GM19023 (cell line): ENCODE measurements around the gene FGF21.

Source experiments
- ATAC-seq: cut with Tn5 transposase; IDR thresholded peaks from one replicate; pipeline ENCODE4 v1.9.1; 2021; ENCODE audit warnings: mild to moderate bottlenecking, moderate library complexity; ENCODE audit not compliant: unreplicated experiment

The FGF21 gene

DNA sequence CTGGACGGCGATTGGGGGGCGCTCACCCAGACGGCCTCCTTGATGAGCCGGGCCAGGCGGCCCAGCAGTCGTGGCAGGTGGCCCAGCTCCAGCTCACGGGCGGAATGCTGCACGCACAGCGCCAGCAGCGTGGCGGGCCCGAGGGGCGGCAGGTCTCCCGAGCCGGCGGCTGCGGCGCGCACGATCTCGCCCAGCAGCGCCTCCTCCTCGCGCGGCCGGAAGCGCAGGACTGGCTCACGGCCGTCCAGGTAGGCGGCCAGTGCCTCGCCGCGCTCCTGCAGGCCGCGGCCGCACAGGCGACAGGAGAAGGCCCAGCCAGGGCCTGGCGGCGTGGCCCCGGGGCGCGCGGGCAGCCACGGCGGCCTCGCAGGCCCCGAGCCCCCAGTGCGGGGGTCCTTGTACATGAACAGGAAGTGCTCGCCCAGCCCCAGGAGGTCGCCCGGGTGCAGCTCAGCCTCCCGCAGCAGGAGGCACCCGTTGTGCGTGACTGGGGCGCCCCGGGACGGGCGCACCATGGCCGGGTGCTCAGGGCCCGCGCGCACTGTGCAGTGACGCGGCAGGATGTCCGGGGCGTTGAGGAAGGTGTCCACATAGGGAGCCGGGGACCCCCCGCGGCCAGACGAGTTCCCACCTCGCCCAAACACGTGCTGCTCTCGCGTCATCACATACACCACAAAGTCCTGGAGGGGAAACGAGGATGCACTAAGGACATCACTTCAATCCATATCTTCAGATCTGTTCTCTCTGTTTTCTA is 26.2 kb upstream of the FGF21 start:
- no peak for ATAC-seq

GRCh38 chr19:48731452-48731851 is 23.9 kb upstream of the FGF21 start:
- no peak for ATAC-seq

DNA sequence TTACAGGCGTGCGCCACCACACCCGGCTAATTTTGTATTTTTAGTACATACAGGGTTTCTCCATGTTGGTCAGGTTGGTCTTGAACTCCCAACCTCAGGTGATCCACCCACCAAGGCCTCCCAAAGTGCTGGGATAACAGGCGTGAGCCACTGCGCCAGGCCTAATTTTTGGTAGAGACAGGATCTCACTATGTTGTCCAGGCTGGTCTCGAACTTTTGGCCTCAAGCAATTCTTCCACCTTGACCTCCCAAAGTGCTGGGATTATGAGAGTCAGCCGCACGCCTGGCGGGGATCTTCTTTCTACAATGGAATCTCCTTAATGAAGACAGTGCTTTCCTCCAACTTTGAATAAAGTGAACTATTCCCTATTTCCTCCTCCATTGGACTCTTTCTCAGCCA is 20.7 kb upstream of the FGF21 start:
- ATAC-seq: no peak

DNA sequence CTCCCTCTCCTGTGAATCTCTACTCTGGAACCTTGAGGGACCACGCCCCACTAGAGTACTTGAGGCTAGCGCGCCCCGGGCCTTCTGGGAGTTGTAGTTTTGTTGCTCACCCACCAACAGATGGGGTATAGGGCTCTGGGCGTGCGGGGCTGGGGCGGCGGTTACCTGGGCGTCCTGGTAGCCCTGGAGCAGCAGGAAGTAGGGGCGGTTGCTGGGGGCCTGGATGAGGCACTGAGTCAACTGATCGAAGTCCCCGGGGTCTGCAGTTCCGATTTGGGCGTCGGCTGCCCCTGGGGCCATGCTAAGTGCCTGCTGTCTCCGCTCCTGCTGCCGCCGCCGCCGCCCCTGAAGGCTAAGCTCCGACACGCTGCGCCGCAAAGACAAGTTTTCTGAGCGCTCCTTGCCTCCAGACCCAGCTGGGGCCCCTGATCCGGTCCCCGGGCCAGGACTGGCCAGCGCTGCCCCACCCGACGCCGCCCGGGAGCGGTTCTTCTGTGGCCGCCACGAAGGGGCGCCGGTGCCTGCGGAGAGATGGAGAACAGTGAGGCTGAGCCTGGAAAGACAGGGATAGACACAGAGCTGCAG is 20.2 kb upstream of the FGF21 start:
- no peak for ATAC-seq

DNA sequence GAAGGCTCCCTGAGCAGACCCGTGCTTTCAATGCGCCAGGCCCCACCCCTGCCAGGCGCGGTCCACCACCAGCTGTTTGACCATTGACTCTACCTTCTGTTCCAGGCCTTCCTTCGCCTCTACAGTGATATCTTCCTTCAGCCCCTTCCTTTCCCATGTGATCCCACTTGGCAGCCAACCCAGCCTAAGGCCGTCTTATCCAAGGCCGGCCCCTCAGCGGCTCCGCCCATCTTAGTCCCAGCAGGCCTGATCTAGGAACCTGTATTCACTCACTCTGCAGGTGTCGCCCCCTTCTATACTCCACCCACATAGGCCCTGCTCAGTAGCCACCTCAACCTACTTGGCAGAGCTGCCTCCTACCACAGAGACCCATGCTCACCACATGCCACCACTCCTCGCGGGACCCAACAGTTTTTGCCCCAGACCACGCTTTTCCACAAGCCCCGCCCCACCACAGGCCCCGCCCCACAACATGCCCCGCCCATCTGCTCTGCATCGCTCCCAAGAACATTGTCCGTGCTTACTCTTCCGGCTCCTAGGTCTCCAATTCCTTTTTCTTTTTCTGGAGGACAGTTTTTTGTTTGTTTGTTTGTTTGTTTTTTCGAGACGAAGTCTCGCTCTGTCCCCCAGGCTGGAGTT is 17.8 kb upstream of the FGF21 start:
- no peak for ATAC-seq

DNA sequence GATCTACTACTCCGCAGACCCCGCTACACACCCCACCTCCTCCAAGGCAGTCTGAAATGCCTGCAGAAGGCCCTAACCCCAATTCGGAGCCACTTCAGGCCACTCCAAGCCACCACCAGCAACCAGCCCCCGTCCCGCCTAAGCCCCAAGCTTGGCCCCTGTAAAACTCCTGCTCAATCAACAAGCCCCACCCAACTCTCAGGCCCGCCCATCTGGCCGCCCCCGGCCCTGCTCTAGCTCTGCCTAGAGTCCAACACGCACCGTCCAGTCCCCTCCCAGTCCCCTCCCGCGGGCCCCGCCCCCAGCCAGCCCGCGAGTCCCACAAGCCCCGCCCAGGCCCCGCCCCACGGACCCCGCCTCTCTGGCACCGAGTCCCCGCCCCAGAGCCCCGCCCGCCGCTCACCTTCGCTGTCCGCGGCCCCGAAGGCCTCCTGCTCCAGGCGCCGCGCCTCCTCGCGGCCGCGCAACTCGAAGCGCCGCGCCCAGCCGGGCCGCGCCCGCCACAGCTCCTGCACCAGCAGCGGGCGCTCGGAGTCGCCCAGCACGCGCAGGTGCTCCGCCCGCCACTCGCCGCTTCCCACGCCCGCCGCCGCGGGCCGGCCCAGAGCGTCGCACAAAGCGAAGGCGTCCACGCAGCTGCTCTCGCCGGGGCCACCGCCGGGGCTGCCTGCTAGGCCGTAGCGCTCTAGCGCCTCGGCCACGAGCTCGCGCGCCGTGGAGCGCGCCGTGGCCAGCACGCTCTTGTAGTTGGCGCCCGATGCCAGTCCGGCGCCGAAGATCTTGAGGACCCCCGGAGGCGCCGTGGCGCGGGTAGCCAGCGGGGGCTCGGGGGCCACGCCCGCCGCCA is 16.5 kb upstream of the FGF21 start:
- ATAC-seq: peak; percentile 82

GRCh38 chr19:48739404-48740163 is 15.7 kb upstream of the FGF21 start:
- no peak for ATAC-seq

DNA sequence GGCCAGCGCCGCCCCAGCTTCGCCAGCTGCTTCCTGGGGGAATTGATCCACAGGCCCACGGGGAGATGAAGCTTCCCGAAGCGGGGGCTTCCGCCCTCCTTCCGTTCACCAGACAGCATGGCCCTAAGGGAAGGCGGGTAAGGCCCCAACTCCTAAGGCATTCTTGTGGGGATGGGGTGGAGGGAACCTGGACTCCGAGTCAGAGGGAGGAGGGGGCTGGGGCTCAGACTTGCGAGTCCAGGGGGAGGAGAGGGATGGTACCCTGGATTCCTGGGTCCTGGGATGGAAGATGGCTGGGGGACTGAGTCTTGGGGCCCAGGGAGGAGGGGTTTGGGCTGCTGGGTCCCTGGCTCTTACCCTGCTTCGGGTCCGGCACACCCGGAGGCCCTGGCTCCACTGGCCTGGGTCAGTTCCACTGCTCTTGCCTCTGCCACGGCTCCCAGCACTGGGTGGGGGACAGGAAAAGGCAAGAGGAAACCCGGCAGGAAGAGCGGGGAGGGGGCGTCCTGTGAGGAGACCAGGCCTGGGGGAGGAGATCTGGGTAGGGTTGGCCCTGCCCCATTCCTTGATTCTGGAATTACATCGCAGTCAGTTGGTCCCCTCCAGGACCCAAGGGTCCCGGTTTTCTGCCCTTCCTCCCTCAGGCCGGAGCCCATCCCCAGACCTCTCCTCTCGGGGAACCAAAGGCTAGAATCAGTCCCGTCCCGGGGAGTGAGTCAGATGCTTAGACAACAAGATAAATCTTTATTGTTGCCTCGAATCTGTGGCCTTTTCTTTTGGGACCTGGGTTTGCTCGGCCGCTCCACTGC is 15.0 kb upstream of the FGF21 start, which contains the start of gene RASIP1:
TSS of gene RASIP1 (minus strand) at position 447 of the 809 bp plus-strand sequence. CDS start at position 119, 328 bp downstream.
- ATAC-seq: no peak

DNA sequence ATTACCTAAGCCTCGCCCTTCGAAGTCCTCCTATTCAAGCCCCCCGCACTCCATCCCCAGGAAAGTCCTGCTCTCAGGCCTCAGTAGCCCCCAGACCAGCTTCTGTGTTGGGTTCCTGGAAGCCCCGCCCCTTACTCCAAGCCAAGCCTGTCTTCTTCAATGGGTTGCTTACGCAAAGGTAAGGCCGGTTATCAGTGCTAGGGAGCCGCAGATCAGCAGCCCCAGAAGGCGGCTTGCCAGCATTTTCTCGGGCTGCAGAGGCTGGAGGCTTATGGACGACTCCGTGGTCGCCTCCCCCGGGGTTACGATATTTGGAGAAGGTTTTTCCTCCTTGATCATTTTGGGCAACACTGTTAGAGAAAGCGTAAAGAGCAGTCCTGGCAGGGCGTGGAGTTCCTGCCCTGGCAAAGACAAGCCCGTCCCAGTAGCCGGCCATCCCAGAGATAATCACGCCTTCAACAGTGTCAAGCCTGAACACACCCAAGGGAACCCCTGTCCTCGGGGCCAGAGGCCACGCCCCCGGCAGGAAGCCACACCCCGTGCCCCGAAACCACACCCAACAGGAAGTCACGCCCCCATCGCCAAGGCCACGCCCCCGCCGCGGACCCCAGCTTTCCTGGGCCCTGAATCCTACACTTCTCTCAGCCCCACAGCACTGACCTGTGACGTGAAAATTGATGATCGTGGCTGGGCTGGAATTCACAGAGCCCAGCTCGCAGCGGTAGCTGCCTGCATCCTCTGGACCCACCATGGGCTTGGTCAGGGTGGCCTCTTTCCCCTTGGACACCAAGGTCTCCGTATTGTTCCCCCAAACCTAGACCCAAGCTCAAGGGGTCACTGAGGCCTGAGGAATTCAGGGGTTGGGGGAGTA is 14.0 kb upstream of the FGF21 start:
- ATAC-seq: no peak

- no peak for ATAC-seq
Measured at GRCh38 chr19:48742096-48742495, 13.2 kb upstream of the FGF21 start.

DNA sequence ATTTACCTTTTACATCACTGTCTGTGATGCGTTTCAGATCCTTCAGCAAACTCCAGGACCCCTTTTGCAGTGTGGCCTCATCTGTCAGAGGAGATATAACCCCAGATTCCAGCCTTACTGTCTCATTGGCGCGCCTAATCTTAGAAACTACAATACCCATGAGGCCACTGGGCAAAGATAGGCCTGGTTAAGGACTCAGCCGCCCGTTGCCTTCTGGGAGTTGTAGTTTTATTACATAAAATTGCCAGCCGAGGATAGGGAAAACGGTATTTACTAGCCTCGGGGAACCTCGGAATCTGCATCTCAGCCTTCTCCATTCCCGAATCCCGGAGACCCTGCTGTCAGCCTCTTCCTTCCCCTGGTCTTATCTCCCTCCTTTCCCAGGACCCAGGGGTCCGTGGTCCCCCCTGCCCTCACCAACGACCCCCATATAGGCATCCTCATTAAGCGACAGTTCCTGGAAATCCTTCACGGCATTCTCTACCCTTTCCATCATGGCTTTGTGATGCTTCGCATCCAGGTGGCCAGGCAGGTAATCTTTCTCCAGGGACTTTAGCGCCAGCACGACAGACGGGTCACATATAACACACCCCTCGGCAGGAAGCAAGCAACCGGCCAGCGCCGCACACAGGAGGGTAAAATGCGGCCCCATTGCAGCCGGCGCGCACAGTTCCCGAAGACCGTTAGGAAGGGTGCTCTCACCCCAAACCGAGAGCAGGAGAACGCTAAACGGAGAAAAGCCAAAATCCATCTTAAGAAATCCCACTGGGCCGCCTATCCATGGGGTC is 9.9 kb upstream of the FGF21 start:
- ATAC-seq: no peak

DNA sequence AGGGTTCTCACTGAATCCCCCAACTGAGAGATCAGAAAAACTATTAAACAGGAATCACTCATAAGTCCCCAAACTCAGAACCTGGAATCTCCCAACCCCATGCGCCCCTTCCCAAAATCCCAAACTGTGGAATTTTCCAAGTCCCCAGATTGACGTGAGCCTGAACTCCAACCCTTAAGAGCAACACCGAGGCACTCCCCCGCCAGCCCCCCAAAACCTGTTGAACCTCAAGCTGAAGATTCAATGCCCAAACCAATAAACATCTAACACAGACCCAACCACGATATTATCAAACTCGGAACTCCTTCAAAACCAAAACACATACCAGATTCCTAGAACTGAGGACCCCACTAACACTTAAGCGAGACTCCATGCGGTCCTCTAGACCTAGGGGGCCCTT is 9.2 kb upstream of the FGF21 start:
- ATAC-seq: no peak

- ATAC-seq: no peak
Measured at GRCh38 chr19:48746738-48747575, 8.4 kb upstream of the FGF21 start, which contains the start of gene IZUMO1. TSS of gene IZUMO1 (minus strand) at chr19:48746909. CDS start at chr19:48745859, 1,050 bp downstream.

- no peak for ATAC-seq
Measured at GRCh38 chr19:48749571-48750198, 5.6 kb upstream of the FGF21 start.

GRCh38 chr19:48750351-48750750 is 5.0 kb upstream of the FGF21 start:
- ATAC-seq: no peak

GRCh38 chr19:48750771-48751504 is 4.4 kb upstream of the FGF21 start:
- no peak for ATAC-seq
